ENCODE results near the gene EPC2.
"Not testable (repeated sequence)": the region's sequence is repeated elsewhere in the genome, so short reads cannot be mapped to it uniquely, and the experiment has no call there.

- not testable (repeated sequence) for TF ChIP-seq TAF1 (IDR thresholded peaks at IDR 0.05; ENCODE audit: low read depth, low read length); POLR2A (IDR thresholded peaks at IDR 0.05; ENCODE audit: low read depth, low read length); POLR2AphosphoS5 (IDR thresholded peaks at IDR 0.05; ENCODE audit: low read depth, low read length); SPI1 (IDR thresholded peaks at IDR 0.05; ENCODE audit: low read depth, low read length); POU2F2 (IDR thresholded peaks at IDR 0.05; ENCODE audit: low read depth, low read length); PAX5 (IDR thresholded peaks at IDR 0.05; ENCODE audit: insufficient read depth, low read length, severe bottlenecking)
Measured at GRCh38 chr2:148681862-148682261, 37.3 kb downstream of the EPC2 start.
